Ectodermal cell (in vitro differentiated cells): ENCODE data around the gene IPO5.

Experiments
- H3K27ac ChIP-seq: 2 replicates; pipeline ENCODE4 v1.7.0; 2013; ENCODE audit warnings: mild to moderate bottlenecking, low read depth, low read length; ENCODE audit not compliant: insufficient read depth, poor library complexity, severe bottlenecking
- H3K27me3 ChIP-seq: 2 replicates; pipeline ENCODE4 v1.7.0; 2013; ENCODE audit warnings: mild to moderate bottlenecking, low read length; ENCODE audit not compliant: insufficient read depth, control insufficient read depth, poor library complexity, severe bottlenecking
- H3K36me3 ChIP-seq: one replicate; pipeline ENCODE4 v1.7.0; 2013; ENCODE audit warnings: low read length; ENCODE audit not compliant: control insufficient read depth, insufficient read depth
- H3K4me1 ChIP-seq: one replicate; pipeline ENCODE4 v1.7.0; 2013; ENCODE audit warnings: low read length; ENCODE audit not compliant: control insufficient read depth, insufficient read depth
- H3K4me3 ChIP-seq: 2 replicates; pipeline ENCODE4 v1.7.0; 2013; ENCODE audit warnings: low read depth, low read length, control low read depth; ENCODE audit not compliant: insufficient read depth
- H3K9me3 ChIP-seq: 2 replicates; pipeline ENCODE4 v1.7.0; 2013; ENCODE audit warnings: mild to moderate bottlenecking, low read length, moderate library complexity; ENCODE audit not compliant: control insufficient read depth
- WGBS, 2 experiments: methylation state at CpG; one replicate each; pipeline ENCODE4 v1.1.7; 2013; ENCODE audit warnings: missing lambda C conversion rate in 2 of 2; 5-methylcytosine and 5-hydroxymethylcytosine counted together

The IPO5 gene

GRCh38 chr13:97975848-97976609 lies 22.6 kb downstream of the IPO5 start:
- no peaks in the 10 kb centered on the region for H3K36me3 ChIP-seq
- 0% methylated on average over 83 to 84 of the region's 84 CpGs for WGBS, 2 experiments
- no peaks in the 10 kb centered on the region for H3K4me1 ChIP-seq
- no peaks in the 10 kb centered on the region for H3K9me3 ChIP-seq
- H3K27ac ChIP-seq = peak overlapping the region; percentile 94
- no peaks in the 10 kb centered on the region for H3K27me3 ChIP-seq
- peak overlapping the region; percentile 80 for H3K4me3 ChIP-seq

- no peaks in the 10 kb centered on the region for H3K27me3 ChIP-seq
- H3K4me3 ChIP-seq = peak overlapping the region; percentile 80
- H3K36me3 ChIP-seq = no peaks in the 10 kb centered on the region
- H3K27ac ChIP-seq = peak overlapping the region; percentile 87
- H3K9me3 ChIP-seq = no peaks in the 10 kb centered on the region
- 0% methylated on average over 78 to 79 of the region's 79 CpGs for WGBS, 2 experiments
- no peaks in the 10 kb centered on the region for H3K4me1 ChIP-seq
These were observed 23.4 kb downstream of the IPO5 start for GRCh38 chr13:97976610-97977521.

GRCh38 chr13:97977982-97978381 lies 24.5 kb downstream of the IPO5 start:
- Histone ChIP-seq H3K36me3 (peaks cover 7% of the 10 kb centered on the region), H3K27me3 (no peaks in the 10 kb centered on the region), H3K4me1 (no peaks in the 10 kb centered on the region), H3K4me3 (peak overlapping the region; percentile 80), H3K27ac (no peak overlapping the region), H3K9me3 (no peaks in the 10 kb centered on the region)
- WGBS, 2 experiments = 12 to 21% methylated on average over 6 to 7 of the region's 7 CpGs

- H3K9me3 ChIP-seq = no peaks in the 10 kb centered on the region
- no peak overlapping the region for H3K27ac ChIP-seq
- H3K4me3 ChIP-seq = peak overlapping the region; percentile 80
- peaks cover 8% of the 10 kb centered on the region for H3K36me3 ChIP-seq
- no peaks in the 10 kb centered on the region for H3K27me3 ChIP-seq
- H3K4me1 ChIP-seq = no peaks in the 10 kb centered on the region
These were observed 25.2 kb downstream of the IPO5 start for GRCh38 chr13:97978651-97979050.

- H3K27ac ChIP-seq = no peak overlapping the region
- H3K36me3 ChIP-seq = peaks cover 8% of the 10 kb centered on the region
- H3K27me3 ChIP-seq = no peaks in the 10 kb centered on the region
- no peaks in the 10 kb centered on the region for H3K9me3 ChIP-seq
- H3K4me3 ChIP-seq = peak overlapping the region; percentile 80
- H3K4me1 ChIP-seq = no peaks in the 10 kb centered on the region
- WGBS, 2 experiments = 80 to 88% methylated on average over 2 to 3 of the region's 5 CpGs
These were observed 25.6 kb downstream of the IPO5 start for GRCh38 chr13:97979051-97979450.

- H3K4me1 ChIP-seq = no peaks in the 10 kb centered on the region
- no peaks in the 10 kb centered on the region for H3K9me3 ChIP-seq
- H3K27me3 ChIP-seq = no peaks in the 10 kb centered on the region
- H3K36me3 ChIP-seq = peaks cover 8% of the 10 kb centered on the region
- H3K4me3 ChIP-seq = no peak overlapping the region
- no peak overlapping the region for H3K27ac ChIP-seq
These were observed 26.1 kb downstream of the IPO5 start for GRCh38 chr13:97979556-97979955.

GRCh38 chr13:97982286-97982685 lies 28.8 kb downstream of the IPO5 start:
- Histone ChIP-seq H3K4me1 (no peaks in the 10 kb centered on the region), H3K9me3 (no peaks in the 10 kb centered on the region), H3K27ac (no peak overlapping the region), H3K36me3 (peaks cover 28% of the 10 kb centered on the region), H3K27me3 (no peaks in the 10 kb centered on the region), H3K4me3 (no peak overlapping the region)

GRCh38 chr13:97986835-97987234 lies 33.4 kb downstream of the IPO5 start:
- Histone ChIP-seq H3K36me3 (peaks cover 62% of the 10 kb centered on the region), H3K4me1 (no peaks in the 10 kb centered on the region), H3K9me3 (no peaks in the 10 kb centered on the region), H3K4me3 (no peak overlapping the region), H3K27ac (no peak overlapping the region), H3K27me3 (no peaks in the 10 kb centered on the region)
- WGBS, 2 experiments = 99% methylated on average over 3 of the region's 3 CpGs

GRCh38 chr13:97999653-98000052 lies 46.2 kb downstream of the IPO5 start:
- Histone ChIP-seq H3K9me3 (no peaks in the 10 kb centered on the region), H3K27me3 (no peaks in the 10 kb centered on the region), H3K4me1 (no peaks in the 10 kb centered on the region), H3K4me3 (no peak overlapping the region), H3K36me3 (peaks cover 71% of the 10 kb centered on the region), H3K27ac (no peak overlapping the region)
- 96 to 97% methylated on average over 2 of the region's 2 CpGs for WGBS, 2 experiments

- no peak overlapping the region for H3K27ac ChIP-seq
- no peaks in the 10 kb centered on the region for H3K27me3 ChIP-seq
- H3K9me3 ChIP-seq = no peaks in the 10 kb centered on the region
- 95 to 97% methylated on average over 3 of the region's 3 CpGs for WGBS, 2 experiments
- no peak overlapping the region for H3K4me3 ChIP-seq
- no peaks in the 10 kb centered on the region for H3K4me1 ChIP-seq
- H3K36me3 ChIP-seq = peaks cover 66% of the 10 kb centered on the region
These were observed 50.6 kb downstream of the IPO5 start for GRCh38 chr13:98004107-98004506.
